Measurements from ENCODE around the gene UBE2C.

- TF ChIP-seq POLR2A (IDR thresholded peaks at IDR 0.05; ENCODE audit: low read length) (no peak), GATA1 (IDR thresholded peaks at IDR 0.05; ENCODE audit: low read depth, low read length) (no peak)
Observed at GRCh38 chr20:45827712-45828111, 15.3 kb downstream of the UBE2C start.
